SK-N-SH treated with all-trans-retinoic acid at 6 μM for 48 hours (cell line): Measurements from ENCODE around the gene NBEA.
"Not testable (repeated sequence)": the region's sequence is repeated elsewhere in the genome, so short reads cannot be mapped to it uniquely, and the experiment has no call there.

Experiments
- BACH2 ChIP-seq: fragments of 250-450 bp; sonication (Bioruptor Pico); IDR thresholded peaks from 2 replicates; pipeline ENCODE4 v1.9.0; 2021; ENCODE audit warnings: mild to moderate bottlenecking, borderline replicate concordance
- GLIS3 ChIP-seq: fragments of 250-450 bp; sonication (Bioruptor Pico); IDR thresholded peaks from 2 replicates; pipeline ENCODE4 v1.5.0; 2020; ENCODE audit warnings: mild to moderate bottlenecking, moderate library complexity
- ISL1 ChIP-seq: fragments of 250-450 bp; sonication (Bioruptor Pico); IDR thresholded peaks from 2 replicates; pipeline ENCODE4 v2.1.2; 2022; ENCODE audit warnings: mild to moderate bottlenecking, moderate library complexity
- PATZ1 ChIP-seq: fragments of 250-450 bp; sonication (Bioruptor Pico); IDR thresholded peaks from 2 replicates; pipeline ENCODE4 v1.8.0; 2020; ENCODE audit warnings: mild to moderate bottlenecking, moderate library complexity, borderline replicate concordance
- POU6F1 ChIP-seq: fragments of 250-450 bp; sonication (Bioruptor Pico); IDR thresholded peaks from 2 replicates; pipeline ENCODE4 v1.8.0; 2021; ENCODE audit warnings: low read depth, mild to moderate bottlenecking, moderate library complexity, borderline replicate concordance
- TOX ChIP-seq: fragments of 250-450 bp; sonication (Bioruptor Pico); IDR thresholded peaks from 2 replicates; pipeline ENCODE4 v1.8.0; 2021; ENCODE audit warnings: mild to moderate bottlenecking, moderate library complexity, borderline replicate concordance
- ZFP3 ChIP-seq: fragments of 250-450 bp; sonication (Bioruptor Pico); IDR thresholded peaks from 2 replicates; pipeline ENCODE4 v1.5.0; 2020; ENCODE audit warnings: mild to moderate bottlenecking, moderate library complexity
- ZFP30 ChIP-seq: fragments of 450-650 bp; formaldehyde crosslinking; IDR thresholded peaks from 2 replicates; pipeline ENCODE4 v1.5.0; 2022; ENCODE audit warnings: mild to moderate bottlenecking, moderate library complexity

GRCh38 chr13:35677863-35678262 lies 735.8 kb downstream of the NBEA start:
- not testable (repeated sequence) for TF ChIP-seq ZFP30, PATZ1, ISL1, ZFP3, GLIS3, POU6F1, BACH2, TOX (CRISPR knock-in tag)
